GM19395 (cell line): Measurements from ENCODE around the gene TRIO.

ENCODE experiments used
- ATAC-seq: cut with Tn5 transposase; IDR thresholded peaks from one replicate; pipeline ENCODE4 v1.9.1; 2021; ENCODE audit warnings: mild to moderate bottlenecking, moderate library complexity; ENCODE audit not compliant: unreplicated experiment

TRIO gene

DNA sequence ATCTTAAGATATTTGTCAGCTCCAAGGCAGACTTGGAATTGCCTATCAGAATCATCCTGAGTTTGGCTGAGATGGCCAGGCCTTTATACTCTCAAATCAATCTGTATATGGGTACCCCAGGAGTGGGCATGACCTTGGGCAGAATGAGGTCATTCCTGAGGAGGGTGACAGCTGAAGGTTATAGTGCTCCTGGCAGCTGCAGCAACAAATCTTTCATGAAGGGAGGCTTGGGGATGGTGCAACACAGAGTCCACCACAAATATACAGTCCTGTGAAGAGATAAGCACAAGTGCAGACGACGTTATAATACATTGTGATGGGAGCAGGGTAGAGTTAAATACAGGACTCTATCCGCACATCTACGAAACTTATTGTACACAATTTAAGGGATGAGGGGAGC, 21.1 kb upstream of the TRIO start:
- no peak for ATAC-seq

GRCh38 chr5:14123551-14123950, 19.6 kb upstream of the TRIO start:
- ATAC-seq, result no peak

DNA sequence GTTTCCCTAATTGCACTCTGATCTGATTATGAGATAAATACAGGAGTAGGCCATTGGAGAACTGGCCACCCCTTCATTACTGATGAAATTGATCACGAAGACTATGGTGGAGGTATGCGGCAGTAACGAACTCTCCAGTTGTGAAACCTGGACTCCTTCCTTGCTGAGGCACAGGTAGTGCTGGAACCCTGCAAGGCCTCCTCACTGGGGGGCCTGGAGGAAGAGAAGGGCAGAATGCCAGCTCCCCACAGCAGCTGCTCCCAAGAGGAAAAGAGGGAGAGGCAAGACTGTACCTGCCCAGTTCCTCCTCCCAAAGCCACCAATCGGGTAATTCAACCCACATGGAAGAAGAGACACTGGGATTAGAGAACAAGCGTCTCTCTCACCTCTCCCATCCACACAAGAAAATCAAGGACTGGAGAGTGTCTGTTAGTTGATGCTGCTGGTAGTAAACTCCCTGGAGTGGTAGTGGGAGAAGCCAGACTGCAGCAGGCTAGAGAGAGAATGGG, 19.1 kb upstream of the TRIO start:
- ATAC-seq, result no peak

DNA sequence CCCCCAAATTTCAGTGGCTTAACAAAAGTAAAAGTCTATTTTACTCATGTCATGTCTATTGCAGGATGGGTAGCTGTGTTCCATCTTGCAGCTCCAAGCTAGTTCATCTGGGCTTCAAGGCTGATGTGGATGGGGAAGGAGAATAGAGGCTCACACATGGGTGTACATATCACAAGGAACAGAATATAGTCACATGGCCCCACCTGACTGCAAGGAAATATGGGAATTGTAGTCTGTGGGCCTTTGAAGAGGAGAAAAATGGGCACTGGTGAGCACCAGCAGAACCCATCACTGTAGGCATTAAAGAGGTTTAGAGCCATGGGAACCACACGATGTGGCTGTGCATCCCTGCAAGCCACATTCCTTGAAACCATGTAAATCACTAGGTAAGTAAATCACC, 17.9 kb upstream of the TRIO start:
- no peak for ATAC-seq

- no peak for ATAC-seq
Measured at GRCh38 chr5:14127587-14127986, 15.6 kb upstream of the TRIO start.

GRCh38 chr5:14128079-14128478, 15.1 kb upstream of the TRIO start:
- ATAC-seq, result no peak

- ATAC-seq, result no peak
Measured at GRCh38 chr5:14129123-14129522, 14.0 kb upstream of the TRIO start.

- no peak for ATAC-seq
Measured at GRCh38 chr5:14131855-14132503, 11.2 kb upstream of the TRIO start.

DNA sequence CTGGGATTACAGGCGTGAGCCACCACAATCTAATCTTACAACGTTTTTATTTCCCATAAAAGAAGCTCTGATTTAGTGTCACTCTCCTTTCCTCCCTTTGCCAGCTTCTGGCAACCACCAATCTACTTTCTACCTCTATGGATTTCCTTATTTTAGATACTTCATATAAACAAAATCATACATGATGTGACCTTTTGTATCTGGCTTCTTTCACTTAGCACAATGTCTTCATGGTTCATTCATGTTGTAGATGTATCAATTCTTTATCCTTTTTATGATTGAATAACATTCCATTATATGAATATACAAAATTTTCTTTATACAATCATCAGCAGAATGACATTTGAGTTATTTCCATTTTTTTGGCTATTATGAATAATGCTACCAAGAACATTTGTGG, 9.7 kb upstream of the TRIO start:
- ATAC-seq, result no peak

DNA sequence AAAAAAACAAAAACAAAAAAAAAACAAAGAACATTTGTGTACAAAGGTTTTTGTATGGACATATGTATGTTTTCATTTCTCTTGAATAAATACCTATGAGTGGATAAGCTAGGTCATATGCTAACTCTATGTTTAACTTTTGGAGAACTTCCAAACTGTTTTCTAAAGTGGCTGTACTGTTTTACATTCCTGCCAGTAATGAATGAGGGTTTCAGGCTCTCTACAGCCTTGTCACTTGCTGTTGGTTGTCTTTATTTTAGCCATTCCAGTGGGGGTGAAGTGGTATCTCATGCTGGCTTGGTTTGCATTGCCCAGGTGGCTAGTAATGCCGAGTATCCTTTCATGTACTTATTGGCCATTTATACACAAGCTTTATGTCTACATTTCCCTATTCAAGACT, 9.1 kb upstream of the TRIO start:
- ATAC-seq, result no peak

GRCh38 chr5:14134771-14135170, 8.4 kb upstream of the TRIO start:
- ATAC-seq, result no peak

DNA sequence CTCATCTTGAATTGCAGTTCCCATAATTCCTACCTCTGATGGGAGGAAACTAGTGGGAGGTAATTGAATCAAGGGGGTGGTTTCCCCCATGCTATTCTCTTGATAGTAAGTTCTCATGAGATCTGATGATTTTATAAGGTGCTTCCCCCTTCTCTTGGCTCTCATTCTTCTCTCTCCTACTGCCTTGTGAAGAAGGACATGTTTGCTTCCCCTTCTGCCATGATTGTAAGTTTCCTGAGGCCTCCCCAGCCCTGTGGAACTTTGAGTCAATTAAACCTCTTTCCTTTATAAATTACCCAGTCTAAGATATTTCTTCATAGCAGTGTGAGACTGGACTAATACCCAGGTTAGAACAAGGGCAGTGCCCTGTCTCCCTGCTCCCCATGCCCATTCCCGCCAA, 7.5 kb upstream of the TRIO start:
- no peak for ATAC-seq

- ATAC-seq, result no peak
Measured at GRCh38 chr5:14136228-14136627, 6.9 kb upstream of the TRIO start.

DNA sequence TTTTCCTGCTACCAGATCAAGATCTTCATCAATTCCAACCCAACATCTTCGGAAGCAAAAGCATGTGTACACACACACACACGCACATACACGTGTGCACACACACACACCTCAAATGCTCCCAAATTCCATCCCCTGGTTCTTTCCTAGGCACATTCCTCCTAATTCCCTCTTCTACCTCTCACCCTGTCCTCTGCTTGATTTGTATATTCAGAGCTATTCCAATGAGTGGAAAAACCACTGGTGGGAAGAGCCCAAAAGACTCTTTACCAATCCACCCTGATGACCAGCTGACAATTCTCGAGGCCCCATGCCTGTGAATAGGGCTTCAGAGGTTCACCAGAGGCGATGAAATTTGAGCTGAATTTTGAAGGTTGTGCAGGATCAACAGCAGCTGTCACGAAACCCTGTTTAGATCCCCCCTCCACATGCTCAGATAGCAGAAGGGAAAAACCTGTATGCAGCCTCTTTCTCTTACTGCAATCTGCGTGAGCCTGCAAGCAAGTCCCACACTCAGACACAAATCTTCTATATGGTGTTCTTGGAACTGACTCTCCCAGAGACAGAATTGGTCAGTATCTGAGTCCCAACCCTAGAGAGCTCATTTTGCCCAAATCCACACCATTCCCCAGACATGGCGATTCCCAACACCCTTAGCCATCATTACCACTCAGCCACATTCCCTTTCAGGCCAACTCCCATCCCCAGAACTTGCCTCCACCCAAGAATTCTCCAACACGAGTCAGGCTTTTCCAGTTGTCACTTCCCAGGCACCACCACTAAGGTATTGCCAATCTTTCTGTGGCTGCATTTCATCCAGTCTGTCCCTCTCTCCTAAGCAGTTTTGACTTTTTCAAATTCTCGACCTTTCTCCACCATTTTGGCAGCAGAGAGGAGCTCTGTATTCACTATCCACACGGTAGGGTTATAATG, 4.3 kb upstream of the TRIO start:
- no peak for ATAC-seq

DNA sequence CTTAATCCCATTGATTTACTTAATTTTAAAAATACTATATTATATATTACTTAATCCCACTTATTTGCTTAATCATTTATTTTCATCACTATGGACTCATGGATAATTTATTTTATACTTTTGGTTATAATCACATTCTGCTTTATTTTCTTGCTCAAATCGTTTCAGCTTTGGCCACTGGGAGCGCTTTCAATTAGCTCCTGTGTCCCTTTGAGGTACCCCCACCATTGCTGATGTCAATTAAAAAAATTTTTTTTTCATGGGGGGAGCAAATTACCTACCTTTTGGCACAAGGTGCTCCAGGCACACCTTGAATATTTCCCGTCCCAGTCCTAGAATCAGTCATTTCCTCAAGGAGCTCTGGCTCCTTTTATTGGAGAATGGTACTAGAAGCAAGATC, 1.4 kb upstream of the TRIO start:
- no peak for ATAC-seq

- peak; percentile 2 for ATAC-seq
Measured at GRCh38 chr5:14142202-14142826, 828 bp upstream of the TRIO start.

DNA sequence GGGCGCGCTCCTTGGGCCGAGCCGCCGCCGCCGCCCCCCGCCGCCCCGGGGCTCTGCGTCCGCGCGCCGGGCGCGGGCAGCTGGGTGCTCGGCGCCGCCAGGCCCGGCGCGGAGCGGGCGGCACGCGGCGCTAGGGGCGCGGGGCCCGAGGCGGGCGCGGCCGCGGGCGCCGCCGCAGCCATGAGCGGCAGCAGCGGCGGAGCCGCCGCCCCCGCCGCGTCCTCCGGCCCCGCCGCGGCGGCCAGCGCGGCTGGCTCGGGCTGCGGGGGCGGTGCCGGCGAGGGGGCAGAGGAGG, 351 bp downstream of the TRIO start:
- ATAC-seq, result no peak

DNA sequence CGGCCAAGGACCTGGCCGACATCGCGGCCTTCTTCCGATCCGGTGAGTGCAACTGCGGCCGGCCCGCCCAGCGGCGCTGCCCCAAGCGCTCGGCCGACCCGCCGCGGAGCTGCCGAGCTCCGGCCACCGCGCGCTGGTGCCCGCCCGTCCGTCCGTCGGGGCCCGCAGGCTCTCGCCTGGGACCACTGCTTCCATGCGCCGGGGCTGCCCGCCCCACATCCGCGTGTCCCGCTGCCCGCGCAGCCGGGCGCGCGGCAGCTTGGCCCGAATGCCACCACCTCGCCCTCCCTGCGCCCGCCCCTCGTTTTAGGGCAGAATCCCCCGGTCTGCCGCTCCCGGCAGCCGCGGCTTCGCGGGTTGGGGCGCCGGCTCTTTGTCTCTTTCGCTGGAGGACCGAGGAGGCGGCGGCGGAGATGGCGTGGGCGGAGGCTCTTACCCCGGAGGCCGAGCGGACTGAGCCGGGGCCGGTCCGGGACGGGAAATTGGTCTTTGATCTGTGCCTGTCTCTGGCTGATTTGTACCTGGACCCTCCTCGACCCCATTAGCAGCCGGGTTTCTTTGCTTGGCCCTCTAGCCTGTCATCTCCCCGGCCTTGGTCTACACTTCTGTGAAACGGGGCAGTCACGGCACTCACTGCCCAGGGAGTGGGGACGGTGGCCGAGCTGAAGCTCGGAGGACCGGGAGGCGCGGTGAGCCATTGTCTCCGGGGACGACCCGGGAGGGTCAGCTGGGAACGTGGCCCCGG, 871 bp downstream of the TRIO start:
- ATAC-seq, result peak; percentile 10

GRCh38 chr5:14144586-14145434, 1.7 kb downstream of the TRIO start:
- peak; percentile 72 for ATAC-seq
